RWPE2 (cell line): ENCODE results near the gene EPGN.

ENCODE experiments used
- ATAC-seq: fragments of 200-7000 bp; cut with Tn5 transposase; 3 replicates; pipeline ENCODE4 v1.9.1; 2021; ENCODE audit warnings: low read depth
- DNase-seq: peaks from one replicate; pipeline ENCODE4 v3.0.0-alpha.2; 2020; ENCODE audit warnings: low spot score
- H3K27ac ChIP-seq: fragments of 450-650 bp; 2 replicates; pipeline ENCODE4 v1.5.1; 2017; ENCODE audit warnings: mild to moderate bottlenecking; ENCODE audit not compliant: poor library complexity, severe bottlenecking
- H3K27me3 ChIP-seq: fragments of 250-450 bp; sonication (Bioruptor Pico); 2 replicates; pipeline ENCODE4 v1.5.1; 2021; ENCODE audit warnings: mild to moderate bottlenecking, moderate library complexity; ENCODE audit not compliant: insufficient read depth, poor library complexity, severe bottlenecking
- H3K36me3 ChIP-seq: fragments of 250-450 bp; sonication (Bioruptor Pico); 2 replicates; pipeline ENCODE4 v1.5.1; 2020; ENCODE audit warnings: low read depth, mild to moderate bottlenecking, moderate library complexity
- H3K4me1 ChIP-seq: fragments of 250-450 bp; sonication (Bioruptor Pico); 2 replicates; pipeline ENCODE4 v1.5.1; 2021; ENCODE audit warnings: mild to moderate bottlenecking, moderate library complexity; ENCODE audit not compliant: insufficient read depth, poor library complexity, severe bottlenecking
- H3K4me3 ChIP-seq: fragments of 250-450 bp; sonication (Bioruptor Pico); 2 replicates; pipeline ENCODE4 v1.5.1; 2021; ENCODE audit warnings: mild to moderate bottlenecking, moderate library complexity; ENCODE audit not compliant: severe bottlenecking
- H3K9me3 ChIP-seq: fragments of 250-450 bp; sonication (Bioruptor Pico); 2 replicates; pipeline ENCODE4 v1.5.1; 2021; ENCODE audit warnings: mild to moderate bottlenecking, moderate library complexity; ENCODE audit not compliant: severe bottlenecking
- TF ChIP-seq, protein P1 (sequence below): fragments of 450-650 bp; IDR thresholded peaks from one replicate; pipeline ENCODE4 v1.5.1; 2017; ENCODE audit warnings: mild to moderate bottlenecking, moderate library complexity; ENCODE audit not compliant: poor library complexity, severe bottlenecking

Gene EPGN

DNA sequence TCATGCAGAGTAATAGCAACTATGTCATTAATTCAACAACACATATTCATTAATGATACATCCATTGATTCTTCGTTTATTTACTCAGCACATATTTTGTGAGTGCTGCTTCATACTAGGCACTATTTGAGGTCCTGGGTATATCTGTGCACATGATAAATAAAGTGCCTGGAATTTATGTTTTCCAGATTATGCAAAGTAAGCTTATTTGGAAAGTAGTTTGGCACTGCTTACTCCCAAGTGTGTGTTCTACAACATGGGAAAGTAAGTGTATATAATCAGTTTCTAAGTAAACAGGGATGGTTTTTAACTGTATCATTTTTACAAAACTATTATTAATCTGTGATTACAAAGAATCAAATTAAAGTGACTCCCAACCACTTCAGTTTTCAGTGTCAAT lies 16.8 kb upstream of the EPGN start:
- Histone ChIP-seq H3K27me3 (no peaks in the 10 kb centered on the region), H3K27ac (no peak overlapping the region), H3K9me3 (no peaks in the 10 kb centered on the region), H3K4me3 (no peak overlapping the region), H3K4me1 (no peaks in the 10 kb centered on the region), H3K36me3 (peaks cover 3% of the 10 kb centered on the region; the same call in 1 of the 2 replicates)
- ATAC-seq (no peak), DNase-seq (no peak)
- TF ChIP-seq, protein P1, sequence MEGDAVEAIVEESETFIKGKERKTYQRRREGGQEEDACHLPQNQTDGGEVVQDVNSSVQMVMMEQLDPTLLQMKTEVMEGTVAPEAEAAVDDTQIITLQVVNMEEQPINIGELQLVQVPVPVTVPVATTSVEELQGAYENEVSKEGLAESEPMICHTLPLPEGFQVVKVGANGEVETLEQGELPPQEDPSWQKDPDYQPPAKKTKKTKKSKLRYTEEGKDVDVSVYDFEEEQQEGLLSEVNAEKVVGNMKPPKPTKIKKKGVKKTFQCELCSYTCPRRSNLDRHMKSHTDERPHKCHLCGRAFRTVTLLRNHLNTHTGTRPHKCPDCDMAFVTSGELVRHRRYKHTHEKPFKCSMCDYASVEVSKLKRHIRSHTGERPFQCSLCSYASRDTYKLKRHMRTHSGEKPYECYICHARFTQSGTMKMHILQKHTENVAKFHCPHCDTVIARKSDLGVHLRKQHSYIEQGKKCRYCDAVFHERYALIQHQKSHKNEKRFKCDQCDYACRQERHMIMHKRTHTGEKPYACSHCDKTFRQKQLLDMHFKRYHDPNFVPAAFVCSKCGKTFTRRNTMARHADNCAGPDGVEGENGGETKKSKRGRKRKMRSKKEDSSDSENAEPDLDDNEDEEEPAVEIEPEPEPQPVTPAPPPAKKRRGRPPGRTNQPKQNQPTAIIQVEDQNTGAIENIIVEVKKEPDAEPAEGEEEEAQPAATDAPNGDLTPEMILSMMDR, result no peak

DNA sequence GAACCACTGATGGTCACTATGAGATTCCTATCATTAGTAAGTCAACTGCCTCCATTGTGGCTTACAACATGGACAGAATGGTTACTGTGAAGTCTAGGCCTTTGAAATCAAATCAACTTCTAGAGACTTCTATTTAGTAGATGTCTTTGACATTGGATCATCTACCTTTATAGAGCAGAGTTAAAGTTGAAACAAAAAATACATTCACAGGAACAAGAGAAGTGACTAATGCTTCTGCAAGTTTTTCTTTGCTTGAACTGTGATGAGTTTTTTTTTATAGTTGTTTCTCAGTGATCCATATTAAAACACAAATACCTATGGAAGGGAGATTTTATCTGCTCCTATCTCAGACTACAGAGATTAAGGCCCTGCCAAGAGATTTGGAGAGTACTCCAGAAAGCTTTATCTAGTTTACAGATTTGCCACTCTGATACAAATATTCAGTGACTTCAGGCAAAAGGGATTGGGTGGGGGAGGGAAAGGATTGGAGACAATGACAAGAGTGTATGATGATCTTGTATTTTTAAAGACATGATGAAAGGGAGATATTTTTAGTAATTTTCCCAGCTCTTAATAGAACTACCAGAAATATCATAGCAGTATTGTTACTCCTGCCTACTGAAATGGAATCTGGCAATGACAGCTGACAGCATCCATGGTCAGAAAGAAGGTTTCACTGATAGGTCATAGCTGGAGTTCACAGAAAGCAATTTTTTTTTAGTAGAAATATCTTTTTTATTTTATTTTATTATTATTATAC lies 16.0 kb upstream of the EPGN start:
- ATAC-seq (no peak), DNase-seq (no peak)
- TF ChIP-seq, protein P1, result no peak
- Histone ChIP-seq H3K4me3 (no peak overlapping the region), H3K36me3 (0 out of 2 replicates have a peak, but pooled peaks cover 3% of the 10 kb centered on the region), H3K27me3 (no peaks in the 10 kb centered on the region), H3K27ac (no peak overlapping the region), H3K4me1 (no peaks in the 10 kb centered on the region), H3K9me3 (no peaks in the 10 kb centered on the region)

DNA sequence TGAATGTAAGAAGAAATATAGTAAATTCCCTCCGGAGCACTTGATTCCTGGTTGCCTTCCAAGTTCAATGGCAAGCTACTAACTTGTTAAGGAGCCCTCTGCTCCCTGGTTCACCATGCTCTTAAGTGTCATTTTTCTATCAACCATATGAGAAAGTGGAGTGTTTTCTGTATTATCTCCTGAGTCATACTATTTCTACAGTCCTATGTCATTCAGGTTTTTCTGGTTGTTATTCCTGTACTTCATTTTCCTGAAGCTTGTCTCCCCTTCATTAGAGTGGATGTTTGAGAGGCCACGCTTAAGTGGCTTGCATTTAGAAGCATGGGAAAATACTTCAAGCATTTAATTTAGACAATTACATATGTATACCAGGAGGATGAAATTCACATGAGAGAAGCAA lies 14.7 kb upstream of the EPGN start:
- 0 out of 2 replicates have a peak, but pooled peaks cover 3% of the 10 kb centered on the region for H3K36me3 ChIP-seq
- TF ChIP-seq, protein P1, result no peak
- H3K27me3 ChIP-seq, result no peaks in the 10 kb centered on the region
- H3K4me1 ChIP-seq, result no peaks in the 10 kb centered on the region
- DNase-seq (no peak), ATAC-seq (no peak)
- H3K9me3 ChIP-seq, result no peaks in the 10 kb centered on the region
- no peak overlapping the region for H3K27ac ChIP-seq
- no peak overlapping the region for H3K4me3 ChIP-seq

DNA sequence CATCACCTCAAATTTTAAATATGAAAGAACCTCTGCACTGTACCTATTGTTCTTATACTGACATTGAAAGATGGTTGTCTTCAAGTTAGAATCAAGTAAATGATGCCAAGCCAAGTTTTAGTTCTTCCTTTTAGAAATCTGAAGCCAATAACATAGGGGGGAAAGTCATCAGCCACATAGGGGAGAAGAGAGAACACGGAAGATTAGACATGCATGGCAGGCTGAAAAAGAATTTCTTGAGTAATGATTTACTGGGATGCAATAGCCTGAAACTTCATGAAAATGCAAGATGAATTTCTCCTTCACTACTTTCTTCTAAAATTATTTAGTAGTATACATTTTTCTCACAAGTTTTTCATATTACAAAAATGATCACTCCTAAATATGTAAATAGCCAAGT lies 13.6 kb upstream of the EPGN start:
- TF ChIP-seq, protein P1, result no peak
- DNase-seq (no peak), ATAC-seq (no peak)
- H3K36me3 ChIP-seq, result no peaks in the 10 kb centered on the region
- H3K9me3 ChIP-seq, result no peaks in the 10 kb centered on the region
- H3K27me3 ChIP-seq, result no peaks in the 10 kb centered on the region
- no peaks in the 10 kb centered on the region for H3K4me1 ChIP-seq
- H3K27ac ChIP-seq, result no peak overlapping the region
- H3K4me3 ChIP-seq, result no peak overlapping the region

- TF ChIP-seq, protein P1, result no peak
- Histone ChIP-seq H3K27me3 (no peaks in the 10 kb centered on the region), H3K4me3 (no peak overlapping the region), H3K27ac (no peak overlapping the region), H3K9me3 (no peaks in the 10 kb centered on the region), H3K36me3 (no peaks in the 10 kb centered on the region), H3K4me1 (no peaks in the 10 kb centered on the region)
- DNase-seq (no peak), ATAC-seq (no peak)
Measured at GRCh38 chr4:74297539-74297938, 10.7 kb upstream of the EPGN start.
